Measurements from ENCODE around the gene INTS1.

- TF ChIP-seq CTCF (IDR thresholded peaks at IDR 0.05): no peak
- no peak for TF ChIP-seq POLR2A (IDR thresholded peaks at IDR 0.05)
Measured at GRCh38 chr7:1444925-1445322, 59.3 kb downstream of the INTS1 start.
